SK-N-MC (cell line): Measurements from ENCODE around the gene TBX1.

Source experiments
- EZH2 ChIP-seq: fragments of 200-600 bp; sonication (generic); IDR thresholded peaks from one replicate; pipeline ENCODE4 v1.6.1; 2017; ENCODE audit warnings: antibody characterized with exemption
- FOXP2 ChIP-seq: optimal IDR thresholded peaks from 2 replicates; pipeline ENCODE3; 2011; ENCODE audit warnings: mild to moderate bottlenecking, moderate library complexity; ENCODE audit not compliant: insufficient read depth; ENCODE audit errors: extremely low read length, control extremely low read depth
- POLR2AphosphoS5 ChIP-seq: IDR thresholded peaks from 2 replicates; pipeline ENCODE4 v1.6.1; 2012; ENCODE audit warnings: mild to moderate bottlenecking, low read depth, low read length, borderline replicate concordance

- TF ChIP-seq EZH2 (no peak), POLR2AphosphoS5 (no peak), FOXP2 (no peak)
Observed at GRCh38 chr22:19774628-19775027, 14.1 kb downstream of the TBX1 start.
